Transverse colon (tissue), 4 donors: ENCODE results near the gene ZBTB39. TPM values are rescaled to one million over a fixed set of nuclear protein-coding genes. Genes with fewer than 3 reads are reported as not detected.

ENCODE experiments used
- DNase-seq: peaks from one replicate; pipeline ENCODE4 v3.0.0-alpha.2; 2019
- H3K27ac ChIP-seq, 4 donors: fragments of 200-600 bp; sonication (generic); 2 replicates each; pipeline ENCODE4 v1.5.1; 2016 to 2018; ENCODE audit warnings: inconsistent platforms in 4 of 4
- H3K27me3 ChIP-seq: fragments of 200-600 bp; sonication (generic); 2 replicates; pipeline ENCODE4 v1.5.1; 2017; ENCODE audit warnings: inconsistent platforms
- H3K36me3 ChIP-seq, 4 donors: fragments of 200-600 bp; sonication (generic); 2 replicates each; pipeline ENCODE4 v1.5.1; 2017 to 2019; ENCODE audit warnings: inconsistent platforms in 4 of 4
- H3K4me1 ChIP-seq, 4 donors: fragments of 200-600 bp; sonication (generic); 2 replicates each; pipeline ENCODE4 v1.5.1; 2017 to 2020; ENCODE audit warnings: inconsistent platforms in 4 of 4
- H3K4me3 ChIP-seq, 4 donors: fragments of 200-600 bp; sonication (generic); 1 replicate in 1 of 4; 2 replicates in 3 of 4; pipeline versions ENCODE4 v1.5.1 to v1.6.1; 2017 to 2019; ENCODE audit warnings: inconsistent platforms in 4 of 4
- H3K9me3 ChIP-seq, 2 donors: fragments of 200-600 bp; sonication (generic); 2 replicates each; pipeline ENCODE4 v1.5.1; 2017 to 2019; ENCODE audit warnings: inconsistent platforms in 2 of 2
- EP300 ChIP-seq: sonication (generic); formaldehyde crosslinking; IDR thresholded peaks from one replicate; pipeline ENCODE4 v1.6.1; 2017; ENCODE audit warnings: antibody characterized with exemption, low read depth
- POLR2A ChIP-seq: fragments of 450-650 bp; IDR thresholded peaks from one replicate; pipeline ENCODE4 v1.6.1; 2016; ENCODE audit warnings: antibody characterized with exemption, mild to moderate bottlenecking, moderate library complexity
- POLR2AphosphoS5 ChIP-seq, 3 donors: sonication (generic); formaldehyde crosslinking; IDR thresholded peaks; one replicate each; pipeline ENCODE4 v1.6.1; 2016; ENCODE audit warnings: antibody characterized with exemption in 3 of 3
- WGBS, 2 donors: methylation state at CpG; one replicate each; pipeline ENCODE4 v1.1.5; 2018; ENCODE audit warnings: low coverage in 1 of 2; 5-methylcytosine and 5-hydroxymethylcytosine counted together
- in situ Hi-C, 4 donors: fragments of 200-750 bp; cut with MboI; loops; one replicate each; pipeline versions ENCODE4 v1.15.0 to v1.15.1; 2017; ENCODE audit warnings: low sequenced_read_pairs in 3 of 4, low pct_ligation_motif_present in 1 of 4, low pct_unique_long_range_greater_than_20kb in 1 of 4
- intact Hi-C: fragments of 100-400 bp; cut with DNase I; formaldehyde crosslinking; loops from one replicate; pipeline ENCODE4 v1.15.1; 2023; ENCODE audit warnings: low total_unique reads
- total RNA-seq, 4 donors: library from RNA; depleted of rRNA; stranded (reverse); fragments of >200 nt; gene quantifications; one replicate each; pipeline ENCODE4 v1.1.0, GENCODE V29; 2016
- TF ChIP-seq, protein P1 (sequence below), 5 experiments: fragments of 200-600 bp in 3 of 5; fragments of 450-650 bp in 2 of 5; sonication (generic) in 3 of 5; IDR thresholded peaks; 1 replicate in 2 of 5; 2 replicates in 3 of 5; pipeline ENCODE4 v1.5.1; 2016 to 2017; ENCODE audit warnings: antibody characterized with exemption in 5 of 5, inconsistent platforms in 3 of 5, mild to moderate bottlenecking in 2 of 5, moderate library complexity in 1 of 5

The ZBTB39 gene
- total RNA-seq, 4 donors from 2014 or later: 3.4 to 8.0 (median 4.8) TPM

- WGBS, 2 donors: 96% methylated on average over 2 of the region's 2 CpGs; no CpG with 5 or more reads in 1 of the 2 donors
- no peak overlapping the region for H3K27ac ChIP-seq
- peaks cover 0 to 8% (median 0%) of the 10 kb centered on the region in 4 donors for H3K36me3 ChIP-seq
- DNase-seq: no peak
- TF ChIP-seq EP300 (no peak), POLR2AphosphoS5 (IDR thresholded peaks at IDR 0.05) (no peak), POLR2A (no peak)
- TF ChIP-seq, protein P1, sequence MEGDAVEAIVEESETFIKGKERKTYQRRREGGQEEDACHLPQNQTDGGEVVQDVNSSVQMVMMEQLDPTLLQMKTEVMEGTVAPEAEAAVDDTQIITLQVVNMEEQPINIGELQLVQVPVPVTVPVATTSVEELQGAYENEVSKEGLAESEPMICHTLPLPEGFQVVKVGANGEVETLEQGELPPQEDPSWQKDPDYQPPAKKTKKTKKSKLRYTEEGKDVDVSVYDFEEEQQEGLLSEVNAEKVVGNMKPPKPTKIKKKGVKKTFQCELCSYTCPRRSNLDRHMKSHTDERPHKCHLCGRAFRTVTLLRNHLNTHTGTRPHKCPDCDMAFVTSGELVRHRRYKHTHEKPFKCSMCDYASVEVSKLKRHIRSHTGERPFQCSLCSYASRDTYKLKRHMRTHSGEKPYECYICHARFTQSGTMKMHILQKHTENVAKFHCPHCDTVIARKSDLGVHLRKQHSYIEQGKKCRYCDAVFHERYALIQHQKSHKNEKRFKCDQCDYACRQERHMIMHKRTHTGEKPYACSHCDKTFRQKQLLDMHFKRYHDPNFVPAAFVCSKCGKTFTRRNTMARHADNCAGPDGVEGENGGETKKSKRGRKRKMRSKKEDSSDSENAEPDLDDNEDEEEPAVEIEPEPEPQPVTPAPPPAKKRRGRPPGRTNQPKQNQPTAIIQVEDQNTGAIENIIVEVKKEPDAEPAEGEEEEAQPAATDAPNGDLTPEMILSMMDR (IDR thresholded peaks at IDR 0.05): no peak
- in situ Hi-C loops: no loop called here
- H3K9me3 ChIP-seq: no peaks in the 10 kb centered on the region
- no peak overlapping the region for H3K4me3 ChIP-seq
- no peaks in the 10 kb centered on the region for H3K27me3 ChIP-seq
- H3K4me1 ChIP-seq: peaks cover 5 to 9% (median 8%) of the 10 kb centered on the region in 4 donors
- intact Hi-C loops: no loop called here
Measured at GRCh38 chr12:57042695-57043094, 36.3 kb upstream of the ZBTB39 start.

- intact Hi-C loops: no loop called here
- in situ Hi-C loops: no loop called here
- H3K27ac ChIP-seq: no peak overlapping the region
- DNase-seq: no peak
- 63 to 78% methylated on average over 2 of the region's 2 CpGs for WGBS, 2 donors
- H3K36me3 ChIP-seq: peaks cover 0 to 8% (median 3%) of the 10 kb centered on the region in 4 donors
- H3K4me1 ChIP-seq: no peaks in the 10 kb centered on the region
- no peak overlapping the region for H3K4me3 ChIP-seq
- TF ChIP-seq EP300: no peak
- TF ChIP-seq POLR2A: no peak
- TF ChIP-seq, protein P1 (IDR thresholded peaks at IDR 0.05): no peak
- H3K27me3 ChIP-seq: no peaks in the 10 kb centered on the region
- no peaks in the 10 kb centered on the region for H3K9me3 ChIP-seq
Measured at GRCh38 chr12:57040750-57041149, 34.4 kb upstream of the ZBTB39 start.

- DNase-seq: no peak
- H3K36me3 ChIP-seq: peaks cover 0 to 8% (median 3%) of the 10 kb centered on the region in 4 donors
- TF ChIP-seq, protein P1 (IDR thresholded peaks at IDR 0.05): no peak
- no peak for TF ChIP-seq POLR2AphosphoS5 (IDR thresholded peaks at IDR 0.05)
- TF ChIP-seq POLR2A: no peak
- no peak for TF ChIP-seq EP300
- H3K27me3 ChIP-seq: no peaks in the 10 kb centered on the region
- H3K4me3 ChIP-seq: no peak overlapping the region
- in situ Hi-C loops (no loop called here), intact Hi-C loops (no loop called here)
- 90 to 91% methylated on average over 4 of the region's 4 CpGs for WGBS, 2 donors
- H3K27ac ChIP-seq: no peak overlapping the region
- H3K9me3 ChIP-seq: no peaks in the 10 kb centered on the region
- H3K4me1 ChIP-seq: no peaks in the 10 kb centered on the region
Measured at GRCh38 chr12:57040211-57040610, 33.9 kb upstream of the ZBTB39 start.

DNA sequence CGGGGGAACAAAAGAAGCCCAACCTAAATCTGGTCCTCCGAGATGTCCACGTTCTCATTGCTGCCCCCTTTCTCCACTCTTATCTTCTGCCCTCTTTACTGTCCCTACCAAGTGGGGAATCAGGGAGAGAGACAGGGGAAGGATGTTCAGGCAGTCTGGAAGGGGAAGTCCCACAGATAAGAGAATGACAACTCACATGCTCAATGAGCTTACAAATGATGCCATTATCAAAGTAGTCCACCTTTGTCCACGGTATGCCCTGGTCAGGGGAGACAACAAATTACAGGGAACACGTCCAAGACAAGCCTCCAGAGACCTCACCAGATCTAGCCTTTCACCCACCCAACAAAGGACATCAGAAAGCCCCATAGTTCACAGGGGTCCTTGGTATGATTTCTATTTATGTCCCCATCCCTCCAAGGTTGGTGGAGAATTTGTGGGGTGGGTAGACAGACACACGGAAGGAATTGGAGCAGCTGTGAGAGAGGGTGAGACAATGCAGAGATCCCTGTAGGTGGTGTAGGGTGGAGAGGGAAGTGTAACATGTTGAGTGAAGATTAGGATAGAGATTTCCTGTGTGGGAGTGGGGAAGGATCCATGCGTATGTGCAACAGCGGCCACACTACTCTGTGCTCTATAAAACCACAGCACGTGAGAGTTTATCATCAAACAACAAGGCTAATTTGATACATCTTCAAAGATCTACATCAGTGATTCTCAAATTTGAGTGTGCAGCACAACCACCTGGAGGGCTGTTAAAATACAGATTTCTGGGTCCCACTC, 32.9 kb upstream of the ZBTB39 start:
- 81 to 94% methylated on average over 3 to 9 of the region's 9 CpGs for WGBS, 2 donors
- Histone ChIP-seq H3K27me3 (no peaks in the 10 kb centered on the region), H3K4me1 (no peaks in the 10 kb centered on the region), H3K4me3 (no peak overlapping the region), H3K9me3 (no peaks in the 10 kb centered on the region), H3K27ac (no peak overlapping the region), H3K36me3 (peaks cover 0 to 8% (median 3%) of the 10 kb centered on the region in 4 donors)
- TF ChIP-seq POLR2A: no peak
- no peak for TF ChIP-seq EP300
- TF ChIP-seq, protein P1 (IDR thresholded peaks at IDR 0.05): no peak
- no peak for TF ChIP-seq POLR2AphosphoS5 (IDR thresholded peaks at IDR 0.05)
- in situ Hi-C loops (no loop called here), intact Hi-C loops (no loop called here)
- no peak for DNase-seq
